Mesendoderm (in vitro differentiated cells): ENCODE results near the gene LIMD2.

Experiments
- DNase-seq: peaks from one replicate; pipeline ENCODE4 v3.0.0; 2013
- H2AK5ac ChIP-seq: 2 replicates; pipeline ENCODE4 v1.6.1; 2013; ENCODE audit warnings: low read length, inconsistent platforms
- H2BK120ac ChIP-seq: 2 replicates; pipeline ENCODE4 v1.6.1; 2013; ENCODE audit warnings: low read depth, mild to moderate bottlenecking, low read length, moderate library complexity, mixed read lengths
- H2BK15ac ChIP-seq: replicated peaks from 2 replicates; pipeline ENCODE4 v1.6.1; 2013; ENCODE audit warnings: low read depth, mild to moderate bottlenecking, moderate library complexity
- H2BK5ac ChIP-seq: 2 replicates; pipeline ENCODE4 v1.6.1; 2013; ENCODE audit warnings: low read length, inconsistent platforms
- H3K18ac ChIP-seq: 2 replicates; pipeline ENCODE4 v1.6.1; 2013; ENCODE audit warnings: mild to moderate bottlenecking, low read length, mixed read lengths
- H3K23ac ChIP-seq: one replicate; pipeline ENCODE4 v1.6.1; 2013; ENCODE audit warnings: low read length
- H3K27ac ChIP-seq: 2 replicates; pipeline ENCODE4 v1.5.1; 2013; ENCODE audit warnings: low read depth, mild to moderate bottlenecking, inconsistent platforms, low read length, moderate library complexity
- H3K27me3 ChIP-seq: 2 replicates; pipeline ENCODE4 v1.6.1; 2013; ENCODE audit warnings: low read length, control low read depth, mild to moderate bottlenecking, inconsistent platforms; ENCODE audit not compliant: insufficient read depth, poor library complexity
- H3K36me3 ChIP-seq: 2 replicates; pipeline ENCODE4 v1.6.1; 2013; ENCODE audit warnings: low read length, inconsistent platforms; ENCODE audit not compliant: control insufficient read depth, insufficient read depth
- H3K4ac ChIP-seq: one replicate; pipeline ENCODE4 v1.6.1; 2013; ENCODE audit warnings: low read depth, mild to moderate bottlenecking, low read length, moderate library complexity
- H3K4me1 ChIP-seq: 2 replicates; pipeline ENCODE4 v1.6.1; 2013; ENCODE audit warnings: low read depth, low read length, inconsistent platforms; ENCODE audit not compliant: control insufficient read depth
- H3K4me2 ChIP-seq: 2 replicates; pipeline ENCODE4 v1.6.1; 2013; ENCODE audit warnings: low read length
- H3K4me3 ChIP-seq: 2 replicates; pipeline ENCODE4 v1.5.1; 2013; ENCODE audit warnings: mild to moderate bottlenecking, low read length
- H3K56ac ChIP-seq: one replicate; pipeline ENCODE4 v1.6.1; 2013; ENCODE audit warnings: low read length
- H3K79me1 ChIP-seq: 2 replicates; pipeline ENCODE4 v1.6.1; 2013; ENCODE audit warnings: low read length, inconsistent platforms
- H3K79me2 ChIP-seq: 2 replicates; pipeline ENCODE4 v1.6.1; 2013; ENCODE audit warnings: mild to moderate bottlenecking, low read length; ENCODE audit not compliant: control insufficient read depth, insufficient read depth
- H3K9ac ChIP-seq: 2 replicates; pipeline ENCODE4 v1.6.1; 2013; ENCODE audit warnings: low read length, inconsistent platforms
- H4K5ac ChIP-seq: one replicate; pipeline ENCODE4 v1.6.1; 2013; ENCODE audit warnings: low read length
- H4K8ac ChIP-seq: one replicate; pipeline ENCODE4 v1.6.1; 2013; ENCODE audit warnings: low read depth, mild to moderate bottlenecking, control low read depth, low read length, moderate library complexity
- WGBS: extraction: QIAGEN DNeasy Blood & Tissue Kit; methylation state at CpG from one replicate; pipeline ENCODE4 v1.1.7; 2013; ENCODE audit warnings: low lambda C conversion rate, missing lambda C conversion rate; ENCODE audit not compliant: insufficient coverage; ENCODE audit errors: extremely low coverage; 5-methylcytosine and 5-hydroxymethylcytosine counted together

The LIMD2 gene

DNA sequence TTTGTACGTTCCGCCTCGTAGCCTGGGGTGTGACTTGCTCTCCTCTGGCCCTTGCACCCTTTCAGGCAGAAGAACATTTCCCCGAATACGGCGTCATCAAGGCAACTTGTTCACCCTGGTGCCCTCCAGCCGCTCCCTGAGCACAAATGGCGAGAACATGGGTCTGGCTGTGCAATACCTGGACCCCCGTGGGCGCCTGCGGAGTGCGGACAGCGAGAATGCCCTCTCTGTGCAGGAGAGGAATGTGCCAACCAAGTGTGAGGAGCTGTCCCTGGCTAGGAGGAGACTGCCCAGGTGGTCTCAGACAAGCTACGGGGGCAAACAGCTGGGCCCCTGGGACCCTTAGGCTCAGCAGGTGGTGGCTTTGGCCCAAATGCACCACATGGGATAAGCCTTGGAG is 10.4 kb downstream of the LIMD2 start:
- no peak overlapping the region for H2BK15ac ChIP-seq
- no peak overlapping the region for H4K5ac ChIP-seq
- no peaks in the 10 kb centered on the region for H3K4me1 ChIP-seq
- no peaks in the 10 kb centered on the region for H3K79me1 ChIP-seq
- H3K9ac ChIP-seq, result no peak overlapping the region
- DNase-seq, result no peak
- no peak overlapping the region for H2AK5ac ChIP-seq
- no peak overlapping the region for H3K23ac ChIP-seq
- H2BK5ac ChIP-seq, result no peak overlapping the region
- no peak overlapping the region for H3K56ac ChIP-seq
- H2BK120ac ChIP-seq, result no peak overlapping the region
- H3K27ac ChIP-seq, result no peak overlapping the region
- peaks cover 16% of the 10 kb centered on the region for H3K36me3 ChIP-seq
- H3K18ac ChIP-seq, result no peak overlapping the region
- no peak overlapping the region for H3K4ac ChIP-seq
- WGBS, result no CpG with 5 or more reads among the region's 14 CpGs
- no peaks in the 10 kb centered on the region for H3K27me3 ChIP-seq
- H3K4me2 ChIP-seq, result no peak overlapping the region
- H4K8ac ChIP-seq, result no peak overlapping the region
- no peak overlapping the region for H3K4me3 ChIP-seq
- no peaks in the 10 kb centered on the region for H3K79me2 ChIP-seq

DNA sequence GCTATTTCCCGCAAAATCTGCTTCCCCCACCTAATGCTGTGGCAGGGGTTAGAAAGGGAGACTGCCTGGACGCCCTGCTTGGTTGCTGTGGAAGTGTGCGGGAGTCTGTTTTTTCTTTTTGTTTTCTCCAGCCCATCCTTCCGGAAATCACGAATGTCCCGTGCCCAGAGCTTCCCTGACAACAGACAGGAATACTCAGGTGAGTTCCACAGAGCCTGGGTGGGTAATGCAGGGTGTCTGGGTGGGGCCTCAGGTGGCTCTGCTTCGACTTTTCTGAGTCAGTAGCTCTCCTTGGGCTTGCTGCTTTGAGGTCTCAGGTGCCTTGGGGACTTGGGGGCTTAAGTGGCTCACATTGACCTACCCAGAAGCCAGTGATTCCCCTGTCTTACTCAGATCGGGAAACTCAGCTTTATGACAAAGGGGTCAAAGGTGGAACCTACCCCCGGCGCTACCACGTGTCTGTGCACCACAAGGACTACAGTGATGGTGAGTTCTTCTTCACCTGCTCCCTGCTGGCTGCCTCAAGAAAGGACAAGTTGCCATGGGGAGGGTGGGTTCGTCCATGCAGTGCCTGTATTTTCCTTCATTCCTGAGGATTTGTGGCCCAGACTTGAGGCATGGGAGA is 11.4 kb downstream of the LIMD2 start:
- Histone ChIP-seq H4K5ac (no peak overlapping the region), H3K27ac (no peak overlapping the region), H2BK120ac (no peak overlapping the region), H3K4me2 (no peak overlapping the region), H3K27me3 (no peaks in the 10 kb centered on the region), H3K23ac (peak overlapping the region; percentile 66), H3K18ac (no peak overlapping the region), H3K36me3 (peaks cover 15% of the 10 kb centered on the region), H4K8ac (no peak overlapping the region), H2BK15ac (no peak overlapping the region), H3K4me3 (no peak overlapping the region), H2BK5ac (no peak overlapping the region), H3K79me1 (no peaks in the 10 kb centered on the region), H3K4me1 (no peaks in the 10 kb centered on the region), H2AK5ac (no peak overlapping the region), H3K79me2 (no peaks in the 10 kb centered on the region), H3K4ac (no peak overlapping the region), H3K56ac (no peak overlapping the region), H3K9ac (no peak overlapping the region)
- no peak for DNase-seq
- WGBS, result no CpG with 5 or more reads among the region's 12 CpGs

DNA sequence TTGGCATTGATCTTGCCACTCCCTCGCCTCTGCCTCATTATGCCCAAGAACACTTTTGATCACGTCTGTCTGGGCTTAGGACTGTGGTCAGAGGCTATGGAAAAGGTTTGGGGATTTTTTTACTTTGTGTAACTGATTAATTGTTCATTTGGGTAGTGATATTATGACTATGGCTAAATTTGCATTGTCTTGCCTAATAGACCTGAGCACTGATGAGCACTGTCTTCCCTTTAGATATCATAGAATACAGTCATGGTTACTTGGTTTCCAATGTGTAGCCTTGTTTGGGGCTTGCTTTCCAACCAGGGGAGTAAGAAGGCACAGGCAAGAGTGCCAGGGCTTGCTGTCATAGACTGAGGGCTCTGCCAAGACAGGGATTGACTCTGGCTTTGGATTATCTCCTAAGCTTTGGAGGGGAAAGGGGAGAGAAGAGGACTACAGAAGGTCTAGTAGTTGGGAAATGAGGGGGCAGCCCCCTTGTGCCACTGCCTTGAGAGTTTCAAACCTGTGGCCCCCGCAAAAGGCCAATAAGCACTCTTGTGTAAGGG is 13.7 kb downstream of the LIMD2 start:
- WGBS, result no CpG with 5 or more reads among the region's 3 CpGs
- Histone ChIP-seq H3K79me2 (no peaks in the 10 kb centered on the region), H3K23ac (no peak overlapping the region), H3K56ac (no peak overlapping the region), H3K4me2 (no peak overlapping the region), H3K27me3 (no peaks in the 10 kb centered on the region), H4K5ac (no peak overlapping the region), H3K27ac (no peak overlapping the region), H3K4me1 (no peaks in the 10 kb centered on the region), H3K79me1 (no peaks in the 10 kb centered on the region), H2BK15ac (no peak overlapping the region), H3K4ac (no peak overlapping the region), H3K36me3 (peaks cover 13% of the 10 kb centered on the region), H2BK5ac (no peak overlapping the region), H2AK5ac (no peak overlapping the region), H3K4me3 (no peak overlapping the region), H2BK120ac (no peak overlapping the region), H3K9ac (no peak overlapping the region), H3K18ac (no peak overlapping the region), H4K8ac (no peak overlapping the region)
- no peak for DNase-seq

DNA sequence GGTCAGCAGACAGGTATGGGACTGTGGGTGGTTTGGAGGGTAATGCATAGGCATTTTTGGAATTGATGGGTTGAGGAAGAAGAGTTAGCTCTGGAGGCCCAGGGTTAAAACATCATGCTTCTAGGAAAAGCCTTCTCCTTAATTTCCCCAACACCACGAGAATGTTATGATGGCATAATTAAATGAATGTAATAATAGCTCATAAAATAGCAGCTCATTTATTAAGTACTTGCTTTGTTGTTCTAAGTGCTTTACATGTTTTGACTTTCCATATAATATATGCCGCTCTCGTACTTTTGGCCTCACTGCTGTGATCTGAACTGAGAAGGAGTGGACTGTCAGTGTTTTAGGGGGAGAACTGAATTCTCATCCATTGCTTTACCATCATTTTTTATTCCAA is 14.3 kb downstream of the LIMD2 start:
- H3K4ac ChIP-seq, result no peak overlapping the region
- H2BK120ac ChIP-seq, result no peak overlapping the region
- H3K23ac ChIP-seq, result no peak overlapping the region
- no peak overlapping the region for H2AK5ac ChIP-seq
- H3K4me1 ChIP-seq, result no peaks in the 10 kb centered on the region
- WGBS, result no CpG with 5 or more reads among the region's 3 CpGs
- H2BK5ac ChIP-seq, result no peak overlapping the region
- H3K4me2 ChIP-seq, result no peak overlapping the region
- H3K4me3 ChIP-seq, result no peak overlapping the region
- H2BK15ac ChIP-seq, result no peak overlapping the region
- no peaks in the 10 kb centered on the region for H3K27me3 ChIP-seq
- H3K27ac ChIP-seq, result no peak overlapping the region
- DNase-seq, result no peak
- H3K36me3 ChIP-seq, result peaks cover 11% of the 10 kb centered on the region
- H4K5ac ChIP-seq, result no peak overlapping the region
- H3K18ac ChIP-seq, result no peak overlapping the region
- no peak overlapping the region for H3K9ac ChIP-seq
- H3K79me2 ChIP-seq, result no peaks in the 10 kb centered on the region
- H3K79me1 ChIP-seq, result no peaks in the 10 kb centered on the region
- no peak overlapping the region for H3K56ac ChIP-seq
- H4K8ac ChIP-seq, result no peak overlapping the region

GRCh38 chr17:63685041-63685440 is 14.9 kb downstream of the LIMD2 start:
- Histone ChIP-seq H2BK120ac (no peak overlapping the region), H3K36me3 (peaks cover 7% of the 10 kb centered on the region)
- no CpG with 5 or more reads among the region's 2 CpGs for WGBS

GRCh38 chr17:63682981-63683380 is 16.9 kb downstream of the LIMD2 start:
- Histone ChIP-seq H4K5ac (no peak overlapping the region), H3K56ac (no peak overlapping the region), H3K36me3 (no peaks in the 10 kb centered on the region), H2AK5ac (no peak overlapping the region), H2BK5ac (no peak overlapping the region), H3K4me3 (no peak overlapping the region), H3K4me1 (no peaks in the 10 kb centered on the region), H2BK120ac (no peak overlapping the region), H4K8ac (no peak overlapping the region), H3K27ac (no peak overlapping the region), H3K18ac (no peak overlapping the region), H3K27me3 (no peaks in the 10 kb centered on the region), H3K23ac (no peak overlapping the region), H3K79me2 (no peaks in the 10 kb centered on the region), H3K4ac (no peak overlapping the region), H3K9ac (no peak overlapping the region), H3K79me1 (no peaks in the 10 kb centered on the region), H3K4me2 (no peak overlapping the region), H2BK15ac (no peak overlapping the region)
- no peak for DNase-seq

More at GRCh38 chr17:63685041-63685440, 14.9 kb downstream of the LIMD2 start:
- Histone ChIP-seq H3K4me2 (no peak overlapping the region), H2BK15ac (no peak overlapping the region), H2AK5ac (no peak overlapping the region), H3K27me3 (no peaks in the 10 kb centered on the region), H4K8ac (no peak overlapping the region), H3K4ac (no peak overlapping the region), H3K9ac (no peak overlapping the region), H3K18ac (no peak overlapping the region), H3K56ac (no peak overlapping the region), H3K27ac (no peak overlapping the region), H3K23ac (no peak overlapping the region), H4K5ac (no peak overlapping the region), H3K4me3 (no peak overlapping the region), H2BK5ac (no peak overlapping the region), H3K79me1 (no peaks in the 10 kb centered on the region), H3K79me2 (no peaks in the 10 kb centered on the region), H3K4me1 (no peaks in the 10 kb centered on the region)
- no peak for DNase-seq
